Measurements from ENCODE around the gene SGK1.
"Not testable (repeated sequence)": the region's sequence is repeated elsewhere in the genome, so short reads cannot be mapped to it uniquely, and the experiment has no call there.

SGK1 gene

DNA sequence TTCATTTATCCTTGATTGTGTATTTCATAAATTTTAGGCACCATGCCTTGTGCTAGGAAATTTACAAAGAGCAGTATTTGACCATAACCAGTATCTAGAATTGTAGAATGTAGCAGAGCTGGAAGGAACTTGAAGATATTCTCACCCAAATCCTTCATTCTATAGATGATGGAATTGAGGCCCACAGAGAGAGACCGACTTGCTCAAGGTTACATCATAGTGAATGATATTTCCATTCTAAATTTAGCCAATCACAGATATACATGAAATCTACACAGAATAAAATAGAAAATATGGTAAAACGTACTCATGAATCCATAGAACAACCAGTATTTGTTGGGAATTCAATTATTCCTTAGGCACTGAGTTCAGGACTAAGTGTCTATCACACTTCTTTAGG, 10.9 kb upstream of the SGK1 start:
- in situ Hi-C loops (cut with MboI; ENCODE audit: low sequenced_read_pairs), result no loop called here

- in situ Hi-C loops (cut with MboI; ENCODE audit: low sequenced_read_pairs), result no loop called here
Measured at GRCh38 chr6:134328138-134328537, 10.2 kb upstream of the SGK1 start.

DNA sequence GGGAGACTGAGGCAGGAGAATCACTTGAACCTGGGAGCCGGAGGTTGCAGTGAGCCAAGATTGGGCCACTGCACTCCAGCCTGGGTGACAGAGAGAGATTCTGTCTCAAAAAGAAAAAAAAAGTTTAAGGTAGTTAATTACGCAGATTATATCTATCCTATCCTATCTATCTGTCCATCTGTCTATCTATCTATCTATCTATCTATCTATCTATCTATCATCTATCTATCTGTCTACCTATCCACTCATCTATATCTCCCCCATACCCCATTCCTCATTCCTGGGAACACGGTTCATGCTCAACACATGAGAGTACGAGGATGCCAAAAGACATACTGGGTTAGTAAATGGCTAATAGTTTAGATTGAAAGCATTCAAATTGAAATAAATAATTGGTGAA, 8.3 kb upstream of the SGK1 start:
- in situ Hi-C loops (cut with MboI; ENCODE audit: low sequenced_read_pairs), result not testable (repeated sequence)

DNA sequence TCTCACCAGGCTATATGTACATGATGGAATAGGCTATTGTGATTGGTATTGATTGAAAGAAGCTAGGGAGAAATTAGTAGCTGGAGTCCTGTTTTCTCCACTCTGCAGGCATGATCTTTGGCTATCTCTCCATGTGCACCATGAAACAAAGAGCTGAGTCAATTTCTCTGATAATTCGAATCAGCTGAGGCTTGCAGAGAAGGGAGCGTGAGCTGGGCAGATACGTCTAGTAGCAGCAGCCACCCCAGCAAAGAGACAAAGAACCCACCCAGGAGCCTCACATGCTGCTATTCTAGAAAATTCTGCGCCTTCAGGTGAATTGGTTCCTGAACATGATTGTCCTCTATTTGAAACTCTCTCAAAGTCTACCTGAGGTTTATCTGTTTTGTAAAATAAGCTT, 6.9 kb upstream of the SGK1 start:
- in situ Hi-C loops (cut with MboI; ENCODE audit: low sequenced_read_pairs), result no loop called here

DNA sequence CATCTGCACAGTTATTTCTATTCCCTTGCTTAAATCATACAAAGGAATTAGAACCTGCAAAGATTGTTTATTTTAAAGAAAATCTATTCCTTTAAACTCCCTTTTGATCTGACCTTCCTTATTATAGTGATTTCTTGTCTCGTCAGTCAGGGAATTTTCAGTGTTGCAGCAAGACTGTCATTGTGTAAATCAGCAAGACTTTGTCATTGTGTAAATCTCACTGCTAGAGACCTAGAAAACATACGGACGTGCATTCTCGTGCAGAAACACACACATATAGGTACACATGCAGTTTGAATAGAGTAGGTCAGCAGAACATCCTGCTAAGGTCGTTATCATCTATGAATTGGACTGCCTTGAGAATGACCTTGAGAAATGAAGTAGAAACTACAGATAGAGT, 6.2 kb upstream of the SGK1 start:
- in situ Hi-C loops (cut with MboI; ENCODE audit: low sequenced_read_pairs), result no loop called here

GRCh38 chr6:134323698-134324097, 5.8 kb upstream of the SGK1 start:
- in situ Hi-C loops (cut with MboI; ENCODE audit: low sequenced_read_pairs), result no loop called here

DNA sequence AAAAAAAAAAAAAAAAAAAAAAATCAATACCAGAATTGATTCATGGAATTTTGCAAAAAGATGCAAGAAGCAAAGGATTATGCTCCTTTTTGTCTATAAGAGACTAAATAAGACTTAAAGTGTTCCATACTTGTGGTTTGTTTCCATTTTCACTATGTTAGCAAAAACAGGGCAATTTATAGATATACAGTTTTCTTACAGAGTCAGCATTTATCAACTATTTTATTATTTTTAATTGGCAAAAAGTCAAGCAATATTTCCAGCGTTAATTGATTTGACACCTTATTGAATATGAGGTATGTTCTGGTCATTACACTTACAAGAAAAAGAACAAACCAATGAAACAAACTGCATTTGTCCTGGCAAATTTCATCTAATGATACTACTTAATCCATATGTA, 5.4 kb upstream of the SGK1 start:
- in situ Hi-C loops (cut with MboI; ENCODE audit: low sequenced_read_pairs), result no loop called here

- in situ Hi-C loops (cut with MboI; ENCODE audit: low sequenced_read_pairs), result no loop called here
Measured at GRCh38 chr6:134322216-134322615, 4.3 kb upstream of the SGK1 start.

DNA sequence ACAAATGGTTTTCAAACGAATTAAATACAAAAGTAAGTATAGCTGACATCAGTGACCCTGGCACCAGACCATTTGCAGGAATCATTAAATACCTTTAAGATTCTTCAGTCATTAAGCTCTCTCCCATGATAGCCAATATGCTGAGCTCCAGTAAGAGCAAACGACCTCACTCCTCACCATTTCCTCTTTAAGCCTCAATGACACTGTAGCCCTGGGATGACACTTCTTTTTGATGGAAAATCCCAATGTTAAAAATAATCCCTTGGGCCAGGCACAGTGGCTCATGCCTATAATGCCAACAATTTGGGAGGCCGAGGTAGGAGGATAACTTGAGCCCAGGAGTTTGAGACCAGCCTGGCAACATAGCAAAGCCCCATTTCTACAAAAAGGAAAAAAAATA, 3.3 kb upstream of the SGK1 start:
- in situ Hi-C loops (cut with MboI; ENCODE audit: low sequenced_read_pairs), result no loop called here

- in situ Hi-C loops (cut with MboI; ENCODE audit: low sequenced_read_pairs), result not testable (repeated sequence)
Measured at GRCh38 chr6:134319686-134320085, 1.8 kb upstream of the SGK1 start.

GRCh38 chr6:134318974-134319281, 1.0 kb upstream of the SGK1 start:
- in situ Hi-C loops (cut with MboI; ENCODE audit: low sequenced_read_pairs), result no loop called here

DNA sequence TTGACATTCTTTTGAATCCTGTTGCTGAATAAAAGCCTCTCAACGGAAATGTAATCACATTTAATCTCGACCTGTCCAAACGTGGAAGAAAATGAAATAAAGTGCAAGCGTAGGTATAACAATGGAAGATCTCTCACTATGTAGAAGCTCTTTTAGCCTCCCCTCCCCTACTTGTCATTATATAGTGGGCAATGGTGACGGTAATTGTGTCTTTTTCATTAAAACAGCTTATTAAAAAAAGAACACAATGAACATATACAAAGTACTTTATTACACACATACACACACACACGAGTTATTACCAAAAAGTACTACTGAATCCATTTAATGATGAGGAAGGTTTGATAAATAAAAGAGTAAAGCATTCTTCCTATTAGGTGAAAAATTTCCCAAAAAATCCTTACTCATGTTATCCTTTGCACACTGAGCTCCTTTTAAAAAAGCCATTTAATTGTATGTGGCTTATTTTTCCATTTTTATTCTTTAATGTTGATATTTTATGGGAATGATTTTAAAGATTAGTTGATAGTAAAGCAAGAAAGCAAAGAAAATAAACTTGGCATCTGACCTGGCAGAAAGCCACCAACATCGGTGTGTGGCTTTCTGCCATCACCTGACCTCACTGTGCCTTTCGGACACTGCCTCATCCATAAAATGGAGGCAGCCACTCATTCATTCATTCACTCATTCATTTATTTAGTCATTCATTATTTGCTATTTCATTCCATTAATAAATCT, 493 bp upstream of the SGK1 start:
- in situ Hi-C loops (cut with MboI; ENCODE audit: low sequenced_read_pairs), result no loop called here

- in situ Hi-C loops (cut with MboI; ENCODE audit: low sequenced_read_pairs), result no loop called here
Measured at GRCh38 chr6:134316733-134317431, 1.0 kb downstream of the SGK1 start.

DNA sequence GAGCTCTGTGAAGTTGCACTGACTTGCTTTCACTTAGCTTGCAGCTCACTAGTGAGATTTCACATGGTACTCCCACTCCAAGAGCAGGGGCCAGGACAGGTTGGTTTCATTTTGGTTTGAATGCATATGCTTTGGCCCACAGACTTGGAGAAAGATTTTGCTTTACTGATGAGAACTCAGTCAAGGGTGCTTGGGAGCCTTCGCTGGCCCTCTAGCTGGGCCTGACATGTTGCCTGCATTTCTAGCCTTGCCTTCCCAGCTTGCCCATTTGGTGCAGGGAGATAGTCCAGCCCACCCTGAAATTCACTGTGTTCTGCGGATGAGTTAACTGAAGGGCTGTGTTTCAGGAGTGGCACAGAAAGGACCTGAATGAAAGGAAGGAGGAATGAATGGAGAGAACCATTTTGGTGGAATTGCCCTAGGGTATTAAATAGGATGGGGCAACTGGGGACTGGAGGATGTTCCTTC, 1.9 kb downstream of the SGK1 start:
- in situ Hi-C loops (cut with MboI; ENCODE audit: low sequenced_read_pairs), result no loop called here

DNA sequence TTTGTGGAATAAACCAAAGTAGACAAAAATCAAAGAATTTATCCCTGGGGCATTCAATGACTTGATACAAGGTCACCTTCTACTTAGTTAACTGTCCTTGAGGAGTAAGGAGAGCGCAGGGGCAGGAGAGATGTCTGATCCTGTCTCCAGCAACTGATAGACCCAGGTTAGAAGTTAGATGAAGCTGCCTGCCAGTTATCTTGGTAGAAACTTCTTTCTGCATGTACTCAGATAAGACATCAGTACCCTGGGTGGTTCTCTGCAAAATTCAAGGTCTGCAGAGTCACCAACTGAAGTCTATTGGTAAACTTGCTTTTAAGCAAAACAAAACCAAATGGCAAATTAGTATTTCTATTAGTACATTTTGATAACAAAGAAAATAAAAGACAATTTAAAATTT, 2.7 kb downstream of the SGK1 start:
- in situ Hi-C loops (cut with MboI; ENCODE audit: low sequenced_read_pairs), result no loop called here

GRCh38 chr6:134314006-134314821, 3.7 kb downstream of the SGK1 start:
- in situ Hi-C loops (cut with MboI; ENCODE audit: low sequenced_read_pairs), result no loop called here

DNA sequence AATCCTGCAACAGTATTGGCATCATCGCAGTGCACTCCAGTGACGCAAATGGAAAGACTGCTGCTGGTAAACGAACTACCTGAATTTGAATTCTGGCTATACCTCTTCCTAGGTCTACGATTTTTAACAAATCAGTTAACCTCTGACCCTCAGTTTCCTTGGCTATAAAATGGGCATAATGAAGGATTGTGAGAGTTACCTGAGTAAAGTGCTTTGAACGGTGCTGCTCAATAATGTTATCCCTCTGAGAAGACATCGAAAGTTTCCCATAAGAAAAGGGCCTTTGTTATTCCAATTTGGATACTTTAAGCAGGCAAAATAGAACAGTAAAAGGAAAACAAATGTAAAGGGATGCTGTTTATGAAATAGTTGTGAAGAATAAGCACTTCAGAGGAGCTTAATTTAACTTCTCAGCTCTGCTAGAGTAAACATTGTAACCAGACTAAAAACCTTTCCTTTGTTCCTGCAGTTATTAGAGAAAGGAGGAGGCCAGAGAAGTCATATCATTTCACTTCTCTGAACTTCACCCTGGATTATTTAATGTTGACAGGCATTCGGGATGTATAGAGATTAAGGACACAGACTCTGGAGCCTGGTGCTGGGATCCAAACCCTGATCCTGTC, 5.8 kb downstream of the SGK1 start:
- in situ Hi-C loops (cut with MboI; ENCODE audit: low sequenced_read_pairs), result no loop called here

DNA sequence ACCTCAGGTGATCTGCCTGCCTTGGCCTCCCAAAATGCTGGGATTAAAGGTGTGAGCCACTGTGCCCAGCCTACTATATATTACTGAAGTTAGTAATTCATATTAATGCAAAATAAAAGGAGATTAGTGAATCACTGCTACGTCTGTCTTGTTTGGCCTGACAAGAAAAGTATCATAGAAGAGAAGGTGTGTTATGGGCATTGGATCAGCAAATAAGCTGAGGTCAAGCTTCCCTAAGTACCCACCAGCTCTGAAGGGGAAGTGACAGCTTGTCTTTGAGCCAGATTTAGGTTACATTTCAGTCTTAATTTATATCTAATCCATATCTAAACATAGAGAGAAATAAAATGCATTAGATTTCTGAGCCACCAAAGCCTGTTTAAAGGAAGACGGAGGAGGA, 7.1 kb downstream of the SGK1 start:
- in situ Hi-C loops (cut with MboI; ENCODE audit: low sequenced_read_pairs), result no loop called here

DNA sequence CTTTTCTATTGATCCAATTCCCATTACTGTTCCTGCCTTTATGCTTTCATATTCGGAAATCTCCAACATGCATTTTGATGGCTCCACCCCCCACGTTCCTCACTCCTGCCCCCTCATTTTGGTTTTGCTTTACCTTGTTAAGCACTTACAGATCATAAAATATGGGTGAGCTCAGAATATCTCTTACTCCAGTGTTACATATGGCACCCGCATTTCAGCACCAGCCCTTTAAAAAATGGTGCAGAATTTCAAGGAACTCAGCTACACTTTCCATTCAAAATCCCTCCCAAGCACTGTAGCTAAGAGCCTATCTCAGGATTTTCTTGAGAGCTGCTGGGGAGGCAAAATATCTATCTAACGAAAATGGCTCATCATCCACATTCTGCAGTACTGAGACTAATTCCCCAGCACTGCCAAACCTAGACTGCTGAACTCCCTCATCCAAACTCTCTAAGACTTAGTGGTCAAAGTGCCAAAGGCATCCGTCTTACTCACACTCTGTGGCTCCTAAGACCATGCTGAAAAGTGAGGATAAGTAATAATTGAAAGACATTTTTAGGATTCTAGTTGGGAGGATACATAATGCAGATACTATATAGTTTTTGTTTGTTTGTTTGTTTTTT, 7.8 kb downstream of the SGK1 start:
- in situ Hi-C loops (cut with MboI; ENCODE audit: low sequenced_read_pairs), result no loop called here

GRCh38 chr6:134309227-134309626, 8.7 kb downstream of the SGK1 start:
- in situ Hi-C loops (cut with MboI; ENCODE audit: low sequenced_read_pairs), result no loop called here

GRCh38 chr6:134308800-134309199, 9.1 kb downstream of the SGK1 start:
- in situ Hi-C loops (cut with MboI; ENCODE audit: low sequenced_read_pairs), result no loop called here

Data from HL-60/S4 (cell line).